ENCODE measurements around the gene CNTD1. TPM values are rescaled to one million over a fixed set of nuclear protein-coding genes. Genes with fewer than 3 reads are reported as not detected.
A peak's percentile ranks its signal among the peaks of the same experiment; 100 is the strongest.

CNTD1 gene
- total RNA-seq (under 1 TPM in 3 of 10 donors, not detected in 7; 0.11 to 0.42 (median 0.39) TPM), polyA plus RNA-seq (under 1 TPM; 0.20 to 0.29 TPM)
- long read RNA-seq, donor 1: 0 reads
- long read RNA-seq, donor 2, partial matches to known transcripts: 0 of 1 reads
- long read RNA-seq, donor 2, other reads (novel, unspliced or antisense): 1 of 1 reads
- long read RNA-seq, donor 3, partial matches to known transcripts: 0 of 1 reads
- long read RNA-seq, donor 3, other reads (novel, unspliced or antisense): 1 of 1 reads

- peak within 1 kb of the TSS; percentile 40 to 91 (median 78) for H3K27ac ChIP-seq
- peak within 1 kb of the TSS; percentile 68 to 96 (median 88) for H3K4me3 ChIP-seq
- no peaks in the 10 kb centered on the region for H3K9me3 ChIP-seq
- TF ChIP-seq CTCF (IDR thresholded peaks at IDR 0.05): peak in 2 of 9 donors; percentile 4 to 16
- no peaks in the 10 kb centered on the region for H3K27me3 ChIP-seq
- intact Hi-C loops (cut with DNase I): loop anchor here in 1 of 10 donors (10.0 kb wide), 1 partner anchor 194 kb away; the partner anchor contains the start of genes RETREG3 and TUBG1
- H3K36me3 ChIP-seq: peaks cover 0 to 19% (median 4%) of the 10 kb centered on the region in 9 donors
- WGBS, 2 donors: 26% methylated on average over 66 of the region's 66 CpGs
- ATAC-seq (peak; percentile 93 to 99 (median 98)), DNase-seq (peak; percentile 87)
- H3K4me1 ChIP-seq: peaks cover 0 to 23% (median 17%) of the 10 kb centered on the region in 9 donors
Measured at GRCh38 chr17:42798383-42799380, at the start of gene CNTD1, which contains the start of gene COA3. Gene CNTD1, plus strand, starts transcription at chr17:42798861. Its CDS starts 207 bp downstream, at chr17:42799068. Gene COA3, minus strand, starts transcription at chr17:42798704. Its CDS starts 23 bp downstream, at chr17:42798681.

GRCh38 chr17:42748908-42749798, 49.5 kb upstream of the CNTD1 start:
- ATAC-seq (peak in 1 of 8 donors; percentile 27), DNase-seq (no peak)
- no peaks in the 10 kb centered on the region for H3K9me3 ChIP-seq
- H3K27me3 ChIP-seq: peaks cover 0 to 6% (median 0%) of the 10 kb centered on the region in 7 donors
- intact Hi-C loops (cut with DNase I): no loop called here
- H3K36me3 ChIP-seq: no peaks in the 10 kb centered on the region
- H3K27ac ChIP-seq: peak overlapping the region; percentile 9 to 80 (median 57)
- peaks cover 13 to 54% (median 41%) of the 10 kb centered on the region in 9 donors for H3K4me1 ChIP-seq
- WGBS, 2 donors: 54 to 57% methylated on average over 11 of the region's 11 CpGs
- H3K4me3 ChIP-seq: no peak overlapping the region
- TF ChIP-seq CTCF (IDR thresholded peaks at IDR 0.05): no peak

- ATAC-seq: peak in 7 of 8 donors; percentile 30 to 64 (median 48)
Measured at GRCh38 chr17:42750739-42751344, 47.8 kb upstream of the CNTD1 start.

More at GRCh38 chr17:42750739-42751344, 47.8 kb upstream of the CNTD1 start:
- Histone ChIP-seq H3K27ac (peak overlapping the region in 9 of 10 donors; percentile 8 to 80 (median 51)), H3K27me3 (peaks cover 0 to 5% (median 0%) of the 10 kb centered on the region in 7 donors), H3K4me1 (peaks cover 9 to 52% (median 34%) of the 10 kb centered on the region in 9 donors), H3K9me3 (no peaks in the 10 kb centered on the region), H3K4me3 (no peak overlapping the region), H3K36me3 (no peaks in the 10 kb centered on the region)
- TF ChIP-seq CTCF (IDR thresholded peaks at IDR 0.05): no peak
- intact Hi-C loops (cut with DNase I): no loop called here
- DNase-seq: peak in 1 of 2 donors; percentile 30
- 26 to 31% methylated on average over 3 of the region's 3 CpGs for WGBS, 2 donors
